GM23248 (cell line): ENCODE measurements around the gene EMILIN2.

Experiments
- EZH2 ChIP-seq: fragments of 200-600 bp; sonication (generic); IDR thresholded peaks from 2 replicates; pipeline ENCODE4 v1.6.1; 2018; ENCODE audit warnings: antibody characterized with exemption, mild to moderate bottlenecking; ENCODE audit not compliant: insufficient read depth, poor library complexity, severe bottlenecking
- EZH2phosphoT487 ChIP-seq: fragments of 200-600 bp; sonication (generic); IDR thresholded peaks from 2 replicates; pipeline ENCODE4 v1.6.1; 2018; ENCODE audit warnings: antibody characterized with exemption, moderate library complexity, mild to moderate bottlenecking, low read depth; ENCODE audit not compliant: insufficient read depth

DNA sequence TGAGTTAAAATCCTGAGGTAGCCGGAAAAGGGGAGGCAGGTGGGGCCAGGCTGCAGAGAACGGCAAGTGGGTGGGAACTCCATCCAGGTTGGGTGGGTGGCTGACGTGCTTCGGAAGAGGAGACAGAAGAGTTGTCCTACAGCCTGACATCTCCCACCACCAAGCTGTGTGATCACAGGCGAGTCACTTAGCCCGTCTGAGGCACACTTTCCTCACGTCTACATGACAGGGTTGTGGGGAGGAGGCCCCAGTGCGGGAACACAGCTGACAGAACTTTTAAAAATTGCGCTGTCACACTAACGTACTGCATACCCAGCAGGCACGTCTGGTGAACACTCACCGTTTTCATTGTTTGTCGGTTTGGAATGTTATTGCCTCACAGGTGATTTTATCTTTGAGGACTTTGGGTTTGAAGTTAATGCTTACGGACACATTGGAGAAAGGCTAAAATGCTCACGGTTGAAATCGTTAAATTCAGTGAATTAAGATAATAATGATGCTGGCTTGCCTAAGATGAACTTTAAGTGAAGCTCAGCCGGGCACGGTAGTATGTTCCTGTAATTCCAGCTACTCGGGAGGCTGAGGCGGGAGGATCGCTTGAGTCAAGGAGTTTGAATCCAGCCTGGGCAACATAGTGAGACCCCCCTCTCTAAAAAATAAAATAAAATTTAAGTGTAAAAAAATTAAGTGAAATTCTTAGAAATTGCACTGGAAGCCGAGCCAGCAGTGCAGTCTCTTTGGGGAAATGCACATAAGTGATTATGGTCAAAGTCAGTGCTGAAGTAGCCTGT lies 8.9 kb downstream of the EMILIN2 start:
- TF ChIP-seq EZH2phosphoT487, result no peak
- TF ChIP-seq EZH2, result no peak
